NOMO-1 (cell line): ENCODE measurements around the gene ABI1.
"Not testable (repeated sequence)": the region's sequence is repeated elsewhere in the genome, so short reads cannot be mapped to it uniquely, and the experiment has no call there.

ENCODE experiments used
- DNase-seq, 2 experiments: peaks; one replicate each; lab custom pipeline; 2025; ENCODE audit not compliant: unreplicated experiment in 2 of 2; lab: John Stamatoyannopoulos, UW

The ABI1 gene

DNA sequence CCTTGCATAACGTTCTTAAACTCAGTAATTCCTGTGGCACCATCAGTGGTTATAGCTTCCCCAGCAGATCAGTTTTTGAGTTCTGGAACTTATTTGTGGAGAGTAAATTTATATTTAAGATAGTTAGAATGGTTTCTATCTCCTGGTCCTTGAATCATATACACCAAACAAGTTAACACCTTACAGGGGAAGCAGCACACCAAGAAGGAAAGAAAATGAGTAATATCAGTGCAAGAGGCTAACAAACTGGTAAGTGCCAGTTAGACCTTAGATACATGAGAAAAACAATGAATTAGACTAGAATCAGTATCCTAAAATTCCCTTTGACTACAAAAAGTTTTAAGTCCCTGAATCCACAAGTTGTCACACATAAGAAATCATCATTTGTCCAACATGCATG, 54.2 kb downstream of the ABI1 start:
- DNase-seq, result no peak

DNA sequence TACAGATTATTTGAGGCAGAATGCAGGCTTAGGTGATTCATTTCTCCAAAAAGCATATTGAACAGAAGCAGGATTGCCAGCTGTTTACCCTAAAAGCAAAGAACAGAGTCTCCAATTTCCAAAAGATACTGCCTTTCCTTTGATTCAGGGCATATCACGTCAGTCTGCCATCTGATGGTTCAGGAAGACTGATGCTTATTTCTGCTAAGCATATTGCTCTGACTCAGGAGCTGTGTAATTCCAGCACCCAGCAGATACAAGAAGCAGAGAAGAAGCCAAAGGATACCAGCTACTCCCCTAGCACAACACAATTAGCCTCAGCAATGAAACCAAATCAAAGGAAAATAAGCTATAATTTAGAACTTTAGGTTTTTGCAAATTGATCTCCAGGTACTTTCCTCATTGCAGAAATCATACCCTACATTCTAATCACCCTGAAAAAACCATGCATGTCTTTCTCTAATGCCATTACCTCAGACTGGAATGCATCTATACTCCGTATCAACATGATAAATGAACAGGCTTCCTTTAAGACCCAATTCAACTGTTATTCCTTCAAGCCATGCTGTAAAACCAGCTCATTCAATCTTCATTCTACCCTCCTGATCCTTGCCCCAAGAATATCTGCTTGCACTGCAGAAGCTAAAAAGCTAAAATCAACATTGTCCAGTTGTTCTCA, 55.1 kb downstream of the ABI1 start:
- DNase-seq, result no peak

DNA sequence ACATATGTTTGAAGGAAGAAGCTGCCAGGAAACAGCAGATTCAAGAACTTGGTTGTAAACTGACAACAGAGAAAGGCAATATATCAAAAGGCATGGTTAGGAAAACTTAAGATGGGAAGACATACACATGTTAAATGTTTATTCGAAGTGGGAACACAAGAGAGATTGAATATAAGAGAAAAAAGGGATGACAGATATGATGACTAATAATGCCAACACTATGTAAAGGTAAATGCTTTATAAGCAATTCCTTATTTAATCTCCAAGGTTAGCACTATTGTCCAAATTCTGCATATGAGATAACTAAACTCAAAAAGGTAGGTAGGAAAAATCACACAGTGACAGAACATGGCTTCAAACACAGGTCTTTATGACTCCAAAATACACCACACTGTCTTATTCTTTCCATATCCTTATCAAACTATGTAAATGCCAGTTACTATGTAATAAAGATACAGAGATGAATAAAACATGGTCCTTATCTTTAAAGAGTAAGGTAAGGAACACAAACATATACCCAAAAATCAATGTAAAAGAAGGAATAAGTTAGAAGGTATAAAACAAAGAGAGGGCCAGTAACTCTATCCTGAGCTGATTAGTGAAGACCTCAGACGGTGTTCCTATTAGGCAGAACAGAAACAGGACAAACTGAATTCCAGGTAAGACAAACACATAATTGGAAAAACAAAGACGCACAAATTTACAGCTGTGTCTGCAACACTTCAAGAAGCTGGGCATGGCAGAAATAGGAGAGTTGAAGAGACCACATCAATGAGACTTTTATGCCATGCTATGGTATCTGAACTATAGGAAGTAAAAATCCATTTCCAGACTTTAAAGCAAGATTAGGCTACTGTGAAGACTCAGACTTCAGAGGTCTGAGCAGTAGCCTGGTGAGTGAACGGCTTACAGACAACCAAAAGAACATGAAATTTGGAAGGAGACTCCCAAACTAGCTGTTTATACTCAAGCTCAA, 56.1 kb downstream of the ABI1 start:
- no peak for DNase-seq

DNA sequence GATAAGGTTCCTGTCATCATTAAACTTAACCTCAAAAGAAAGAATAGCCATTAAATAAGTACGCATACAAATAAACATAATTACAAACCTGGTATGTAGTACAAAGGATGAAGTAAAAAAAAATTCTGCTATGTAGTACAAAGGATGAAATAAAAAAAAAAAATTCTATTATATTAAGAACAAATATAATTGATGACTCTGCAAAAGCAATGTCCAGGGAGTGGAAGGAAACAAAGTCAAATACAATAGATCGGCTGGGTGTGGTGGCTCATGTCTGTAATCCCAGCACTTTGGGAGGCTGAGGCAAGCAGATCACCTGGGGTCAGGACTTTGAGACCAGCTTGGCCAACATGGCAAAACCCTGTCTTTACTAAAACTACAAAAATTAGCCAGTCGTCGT, 56.9 kb downstream of the ABI1 start:
- DNase-seq, result no peak

DNA sequence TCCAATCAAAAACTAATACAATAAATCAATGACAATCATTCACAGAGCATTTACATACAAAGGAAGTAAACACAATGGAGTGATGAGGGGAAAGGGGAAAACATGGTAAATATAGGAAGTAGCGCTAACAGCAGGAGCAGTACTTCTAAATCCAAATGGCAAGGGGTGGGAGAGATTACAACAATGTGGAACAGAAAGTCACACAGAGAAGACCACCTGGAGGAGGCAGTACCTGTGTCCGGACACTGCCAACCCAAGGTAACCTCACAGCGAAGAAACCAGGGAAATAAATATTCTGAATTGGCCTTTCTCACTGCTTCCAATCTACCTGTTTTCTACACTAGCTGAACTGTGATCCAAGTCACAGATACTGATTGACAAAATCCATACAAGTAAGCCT, 58.2 kb downstream of the ABI1 start:
- DNase-seq, result no peak

DNA sequence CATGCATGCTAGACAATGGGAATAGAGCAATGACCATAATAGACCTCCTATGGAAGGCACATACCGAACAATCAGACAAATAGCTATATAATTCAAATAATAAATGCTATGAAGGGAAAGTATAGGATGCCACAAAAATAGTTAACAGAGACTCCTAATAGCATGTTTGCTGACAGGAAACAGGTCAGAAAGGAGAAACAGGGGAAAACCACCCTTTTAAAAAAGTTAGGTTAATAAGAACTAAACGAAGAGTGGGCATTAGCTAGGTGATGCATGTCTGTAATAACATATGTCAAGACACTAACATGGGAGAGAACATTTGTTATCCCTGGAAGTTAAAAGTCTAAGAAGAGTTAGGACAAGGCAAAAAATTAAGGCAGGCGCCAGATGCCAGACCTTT, 58.9 kb downstream of the ABI1 start:
- DNase-seq, result no peak

DNA sequence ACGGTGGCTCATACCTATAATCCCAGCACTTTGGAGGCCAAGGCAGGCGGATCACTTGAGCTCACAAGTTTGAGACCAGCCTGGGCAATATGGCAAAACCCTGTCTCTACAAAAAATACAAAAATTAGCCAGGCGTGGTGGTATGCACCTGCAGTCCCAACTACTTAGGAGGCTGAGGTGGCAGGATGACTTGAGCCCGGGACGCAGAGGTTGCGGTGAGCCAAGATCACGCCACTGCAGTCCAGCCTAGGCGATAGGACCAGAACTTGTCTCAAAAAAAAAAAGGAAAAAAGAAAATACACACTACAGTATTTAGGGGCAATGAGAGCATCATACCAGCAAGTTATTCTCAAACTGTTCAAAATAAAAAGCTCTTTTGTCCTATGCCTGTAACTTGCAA, 59.5 kb downstream of the ABI1 start:
- DNase-seq, result no peak

DNA sequence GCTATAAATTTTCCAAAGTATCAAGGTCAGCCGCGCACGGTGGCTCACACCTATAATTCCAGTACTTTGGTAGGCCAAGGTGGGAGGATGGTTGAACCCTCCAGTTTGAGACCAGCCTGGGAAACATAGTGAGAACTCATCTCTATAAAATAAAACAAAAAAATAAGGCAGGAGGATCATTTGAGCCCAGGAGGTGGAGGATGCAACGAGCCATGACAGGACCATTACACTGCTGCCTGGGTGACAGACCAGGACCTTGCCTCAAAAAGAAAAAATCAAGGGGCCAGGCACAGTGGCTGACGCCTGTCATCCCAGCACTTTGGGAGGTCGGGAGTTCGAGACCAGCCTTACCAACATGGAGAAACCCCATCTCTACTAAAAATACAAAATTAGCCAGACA, 60.3 kb downstream of the ABI1 start:
- DNase-seq, result no peak

DNA sequence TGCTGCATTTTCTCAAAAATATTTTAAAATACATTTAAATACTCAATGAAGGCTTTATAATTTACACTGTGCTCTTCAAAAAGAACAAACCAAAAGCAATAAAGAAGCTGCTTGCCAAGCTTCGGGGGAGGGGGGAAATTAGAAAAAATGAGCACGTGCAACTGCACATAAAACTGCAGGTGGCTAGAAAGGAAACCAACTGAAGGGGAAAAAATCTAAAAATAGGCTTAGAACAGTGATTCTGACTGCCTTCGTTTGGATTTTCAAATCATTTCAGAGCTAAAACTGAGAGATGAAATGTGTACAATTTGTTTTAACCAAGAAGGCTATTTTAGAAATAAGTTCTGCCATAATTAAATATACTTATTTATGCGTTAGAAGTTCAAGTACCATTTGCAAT, 61.4 kb downstream of the ABI1 start:
- no peak for DNase-seq

DNA sequence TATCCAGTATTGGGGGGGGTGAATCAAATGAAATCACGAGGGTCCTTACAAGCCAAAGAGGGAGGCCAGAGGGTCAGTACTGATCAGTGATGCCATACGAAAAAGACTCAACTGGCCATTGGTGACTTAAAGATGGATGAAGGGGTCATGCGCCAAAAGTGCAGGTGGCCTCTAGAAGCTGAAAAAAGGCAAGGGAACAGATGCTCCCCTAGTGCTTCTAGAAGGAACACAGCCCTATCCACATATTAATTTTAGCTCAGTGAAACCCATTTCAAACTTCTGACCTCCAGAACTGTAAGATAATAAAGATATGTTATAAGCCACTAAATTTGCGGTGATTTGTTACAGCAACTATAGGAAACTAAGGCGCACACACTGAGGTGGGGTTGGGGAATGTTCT, 62.5 kb downstream of the ABI1 start:
- no peak for DNase-seq

DNA sequence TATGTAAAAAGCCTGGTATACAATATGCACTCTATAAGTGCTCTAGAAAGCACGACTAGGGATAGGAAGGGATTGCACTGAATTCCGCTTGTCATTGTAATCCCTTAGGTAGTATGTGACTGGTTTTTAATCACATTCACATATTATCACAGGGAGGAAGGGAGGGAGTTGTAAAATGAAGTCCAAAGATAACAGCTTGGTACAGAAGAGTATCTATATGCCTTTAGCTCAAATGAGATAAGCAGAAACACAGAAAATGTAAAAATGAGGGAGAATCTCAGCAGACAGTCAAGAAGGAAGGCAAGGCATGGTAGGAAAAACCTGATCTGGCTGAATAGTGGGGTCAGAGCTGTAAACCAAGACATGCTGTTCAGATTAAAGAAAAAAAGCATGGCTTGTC, 63.4 kb downstream of the ABI1 start:
- DNase-seq, result no peak

DNA sequence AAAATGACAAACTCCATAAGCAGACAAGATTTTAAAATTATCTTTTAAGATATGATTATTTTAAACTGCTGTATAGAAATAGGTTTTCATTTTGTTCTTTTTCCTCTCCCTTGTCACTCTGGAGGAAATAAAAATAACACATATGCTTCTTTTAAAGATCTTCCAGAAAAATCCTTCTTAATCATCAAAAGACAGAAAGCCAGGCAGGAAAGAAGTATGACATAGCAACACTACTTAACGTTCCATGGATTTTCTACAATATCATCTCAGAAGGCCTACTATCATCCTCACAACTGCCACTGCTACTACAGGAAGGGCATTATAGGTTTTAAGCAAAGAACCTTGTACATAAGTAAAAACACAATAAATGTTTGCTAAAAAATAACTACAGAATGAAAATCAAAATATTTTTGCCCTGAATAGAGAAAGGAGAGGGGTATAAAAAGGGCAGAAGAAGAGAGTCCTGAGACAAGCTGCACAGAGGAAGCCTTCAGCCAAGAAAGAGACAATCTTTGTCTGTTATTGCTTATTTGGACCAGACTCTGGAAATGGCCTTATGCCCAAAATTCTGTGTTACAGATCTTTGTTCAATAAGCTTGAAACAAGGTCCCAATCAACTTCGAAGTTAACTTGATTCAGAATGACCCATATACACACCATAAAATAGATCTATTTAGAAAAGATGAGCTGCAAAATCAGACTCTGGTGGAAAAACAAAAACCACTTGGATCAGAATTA, 67.8 kb downstream of the ABI1 start:
- DNase-seq, result no peak

DNA sequence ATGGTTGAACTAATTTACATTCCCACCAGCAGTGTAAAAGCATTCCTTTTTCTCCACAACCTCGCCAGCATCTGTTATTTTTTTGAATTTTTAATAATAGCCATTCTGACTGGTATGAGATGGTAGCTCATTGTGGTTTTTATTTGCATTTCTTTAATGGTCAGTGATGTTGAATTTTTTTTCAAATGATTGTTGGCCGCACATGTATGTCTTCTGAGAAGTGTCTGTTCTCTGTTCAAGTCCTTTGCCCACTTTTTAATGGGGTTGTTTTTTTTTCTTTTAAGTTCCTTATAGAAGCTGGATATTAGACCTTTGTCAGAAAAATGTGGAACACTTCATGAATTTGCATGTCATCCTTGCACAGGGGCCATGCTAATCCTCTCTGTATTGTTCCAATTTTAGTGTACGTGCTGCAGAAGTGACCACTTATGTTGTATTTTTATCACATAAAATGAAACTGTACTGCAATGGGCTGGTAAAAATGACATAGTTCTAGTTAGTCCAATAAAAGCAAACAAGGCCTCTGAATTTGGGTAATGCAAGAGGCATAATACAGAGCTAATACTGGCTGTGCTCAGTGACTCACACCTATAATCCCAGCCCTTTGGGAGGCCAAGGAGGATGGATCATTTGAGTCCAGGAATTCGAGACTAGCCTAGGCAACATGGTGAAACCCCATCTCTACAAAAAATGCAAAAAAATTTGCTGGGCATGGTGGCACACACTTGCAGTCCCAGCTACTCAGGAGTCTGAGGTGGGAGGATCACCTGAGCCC, 70.3 kb downstream of the ABI1 start:
- no peak for DNase-seq

DNA sequence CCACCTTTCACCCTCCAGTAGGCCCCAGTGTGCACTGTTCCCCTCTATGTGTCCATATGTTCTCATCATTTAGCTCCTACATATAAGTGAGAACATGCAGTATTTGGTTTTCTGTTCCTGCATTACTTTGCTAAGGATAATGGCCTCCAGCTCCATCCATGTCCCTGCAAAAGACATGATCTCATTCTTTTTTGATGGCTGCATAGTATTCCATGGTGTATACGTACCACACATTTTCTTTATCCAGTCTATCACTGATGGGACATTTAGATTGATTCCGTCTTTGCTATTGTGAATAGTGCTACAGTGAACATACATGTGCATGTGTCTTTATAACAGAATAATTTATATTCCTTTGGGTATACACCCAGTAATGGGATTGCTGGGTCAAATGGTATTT, 71.0 kb downstream of the ABI1 start:
- not testable (repeated sequence) for DNase-seq

DNA sequence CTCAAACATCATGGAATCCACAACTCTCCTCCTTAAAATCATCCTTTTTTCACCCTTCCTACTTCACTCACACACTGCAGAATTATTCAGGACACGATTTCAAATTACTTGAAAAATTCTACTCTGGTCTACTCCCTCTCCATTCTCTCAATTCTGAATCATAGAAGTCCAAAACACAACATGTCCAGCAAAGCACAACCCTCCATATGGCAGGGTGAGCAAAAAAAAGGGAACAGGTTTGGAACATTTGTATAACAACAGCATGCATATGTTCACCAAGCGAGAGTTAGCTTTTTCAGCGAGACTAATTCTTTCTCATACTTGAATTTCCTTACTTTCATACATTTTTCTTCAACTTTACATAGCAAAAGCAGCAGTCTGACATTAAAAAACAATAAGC, 73.4 kb downstream of the ABI1 start:
- no peak for DNase-seq

DNA sequence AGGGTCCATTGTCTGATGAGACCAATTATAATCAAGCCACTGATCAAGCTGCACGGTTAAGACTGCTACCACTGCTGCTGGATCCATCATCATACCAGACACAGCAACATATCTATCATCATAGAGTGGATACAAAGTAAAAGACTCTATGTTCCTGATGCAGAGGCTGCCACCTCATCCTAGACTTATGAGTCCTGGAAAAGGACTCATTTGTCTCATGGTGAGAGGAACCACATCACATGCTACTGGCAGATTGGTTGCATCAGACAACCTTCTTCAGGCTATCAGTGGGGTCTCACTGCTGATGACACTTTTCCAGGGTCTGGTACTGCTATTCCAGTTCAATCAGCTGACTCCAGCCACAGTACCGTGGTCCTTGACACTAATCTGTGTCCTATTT, 79.0 kb downstream of the ABI1 start:
- no peak for DNase-seq

DNA sequence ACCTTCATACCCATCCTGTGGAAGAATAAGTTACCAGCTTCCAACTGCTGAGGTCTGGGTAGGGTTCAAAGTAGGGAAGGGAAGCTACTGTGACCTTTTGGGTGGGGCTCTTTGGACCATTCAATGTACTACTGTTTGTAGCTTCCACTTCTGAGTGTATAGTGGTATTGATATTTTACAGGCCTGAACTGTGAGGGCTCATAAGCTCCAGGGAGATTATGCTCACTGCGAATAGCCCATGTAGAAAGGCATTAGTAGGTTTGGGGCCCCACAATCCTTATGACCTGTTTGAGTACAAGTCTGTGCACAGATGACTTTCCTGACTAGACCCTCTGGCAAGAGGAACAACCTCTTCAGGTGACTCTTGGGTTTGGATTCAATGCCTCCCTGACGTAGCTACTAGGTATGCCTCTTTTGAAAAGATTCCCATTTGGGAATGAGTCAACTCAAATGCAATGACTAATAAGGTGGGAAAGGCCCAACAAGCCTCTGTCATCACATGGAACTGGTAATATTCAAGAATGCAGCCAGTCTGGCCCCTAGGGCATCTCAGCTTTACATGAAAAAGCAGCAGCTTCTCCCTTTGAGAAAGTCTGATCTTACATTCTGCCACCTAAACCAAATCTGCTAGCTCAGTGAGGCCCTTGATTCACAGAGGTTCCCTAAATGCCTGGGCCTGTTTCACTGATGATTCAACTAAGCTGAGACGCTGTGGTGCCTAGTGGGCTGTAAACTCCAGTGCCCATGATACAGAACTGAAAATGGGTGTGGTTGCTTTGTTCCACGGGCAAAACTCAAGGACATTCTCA, 79.8 kb downstream of the ABI1 start:
- peak; percentile 23 to 40 for DNase-seq

DNA sequence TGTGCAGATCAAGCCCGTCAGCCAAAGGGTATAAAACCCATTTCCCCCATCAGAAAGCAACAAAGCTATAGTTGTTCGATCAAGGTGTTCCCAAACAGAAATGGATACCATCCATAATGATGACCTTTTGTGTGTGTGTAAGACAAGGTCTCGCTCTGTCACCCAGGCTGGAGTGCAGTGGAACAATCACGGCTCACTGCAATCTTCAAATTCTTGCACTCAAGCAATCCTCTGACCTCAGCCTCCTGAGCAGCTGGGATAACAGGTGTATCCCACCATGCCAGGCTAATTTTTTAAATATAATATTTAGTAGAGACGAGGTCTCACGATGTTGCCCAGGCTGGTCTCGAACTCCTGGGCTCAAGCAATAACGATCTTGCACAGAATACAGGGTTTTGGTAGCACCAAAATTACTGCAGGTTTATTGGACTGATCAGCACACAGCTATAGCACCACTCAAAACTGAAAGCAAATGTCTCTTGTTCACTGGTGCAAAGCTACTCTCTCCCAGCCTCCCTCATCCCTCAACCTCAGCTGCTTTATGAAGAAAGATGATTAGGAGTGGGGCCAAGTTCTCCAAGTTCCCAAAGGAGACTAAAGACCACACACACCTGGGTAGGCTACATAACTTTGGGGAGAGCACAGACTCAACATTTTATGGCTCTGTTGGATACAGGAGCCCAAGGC, 80.5 kb downstream of the ABI1 start:
- DNase-seq, result no peak

DNA sequence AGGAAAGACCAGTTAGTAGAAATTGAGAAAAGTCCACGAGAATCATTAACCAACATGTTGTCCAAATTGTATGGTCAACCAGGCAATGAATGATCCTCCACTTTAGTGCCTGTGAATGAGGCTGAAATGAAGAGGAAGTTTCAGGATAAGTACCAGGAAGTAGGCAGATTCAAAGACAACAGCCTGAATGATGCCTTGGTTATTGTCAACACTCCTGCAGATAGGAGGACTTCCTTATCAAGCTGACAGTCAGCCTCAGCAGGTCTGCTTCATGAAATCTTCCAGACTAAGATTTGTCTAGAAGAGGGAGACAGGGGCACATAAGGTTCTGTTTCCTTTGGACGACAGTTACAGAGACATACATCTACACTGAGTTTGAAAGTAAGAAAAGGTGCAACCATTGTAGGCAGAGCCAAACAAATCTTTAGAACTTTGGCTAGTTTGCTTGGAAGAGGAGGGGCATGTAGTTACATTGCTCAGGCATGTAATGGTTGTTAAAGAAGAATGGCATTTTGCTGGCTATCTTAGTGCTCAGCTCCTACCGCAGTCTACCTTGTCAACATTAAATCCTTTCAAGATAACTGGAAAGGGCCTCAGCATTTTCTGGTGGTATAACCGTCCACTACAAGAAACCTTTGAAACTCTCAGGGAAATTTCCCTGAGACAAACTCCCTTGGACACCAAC, 81.4 kb downstream of the ABI1 start:
- DNase-seq, result no peak
